ENCODE data around the gene GAREM2. TPM values are rescaled to one million over a fixed set of nuclear protein-coding genes. Genes with fewer than 3 reads are reported as not detected.

The GAREM2 gene
- total and polyA plus RNA-seq, 3 experiments from 2014 or later = 3.1 to 3.3 (median 3.2) TPM

DNA sequence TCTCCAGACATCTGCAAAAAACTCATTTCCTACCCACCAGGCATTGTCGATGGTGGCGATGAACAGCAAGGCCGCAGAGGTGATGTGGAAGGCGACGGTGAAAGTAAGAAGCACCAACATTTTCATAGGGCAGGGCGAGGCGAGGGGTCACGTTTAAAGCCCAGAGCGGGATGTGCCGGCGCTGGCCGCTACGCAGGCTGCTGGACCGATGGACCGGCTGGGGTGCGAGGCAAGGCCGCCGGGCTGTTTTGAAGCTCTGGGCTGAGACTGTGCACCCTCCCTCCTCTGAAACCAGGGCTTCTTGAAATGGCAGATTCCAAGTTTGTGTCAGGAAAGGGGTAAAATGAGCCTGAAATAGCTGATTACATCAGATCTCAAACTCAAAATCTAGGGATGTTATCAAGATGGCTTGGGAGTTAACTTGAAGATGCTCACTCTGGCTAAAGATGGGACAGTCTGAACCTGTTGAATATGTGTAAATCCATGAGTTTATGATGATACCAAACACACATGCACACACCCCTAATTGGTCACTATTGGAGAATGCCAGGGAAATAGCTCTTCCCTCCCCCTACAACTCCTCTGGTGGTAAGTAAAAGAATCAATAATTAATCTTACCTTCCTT is 31.6 kb upstream of the GAREM2 start:
- POLR2A ChIA-PET = no interaction called here

DNA sequence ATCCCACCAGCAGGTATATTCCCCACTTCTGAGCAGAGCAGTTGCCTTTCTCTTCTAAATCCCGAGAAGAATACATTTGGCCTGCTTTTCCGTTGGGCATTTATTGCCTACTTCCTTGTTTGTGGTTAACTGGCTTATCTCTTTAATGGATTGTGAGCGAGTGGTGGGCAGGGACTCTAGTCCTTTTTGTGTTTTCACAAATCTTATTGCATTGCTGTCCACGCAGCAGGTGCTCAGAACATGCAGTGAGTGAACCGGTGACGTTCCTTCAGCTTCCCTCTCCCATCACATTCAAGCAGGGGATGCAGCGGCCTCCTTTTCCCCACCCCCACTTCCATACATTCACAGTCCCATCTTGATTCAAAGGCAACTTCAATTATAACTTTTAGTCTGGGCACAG is 28.9 kb upstream of the GAREM2 start:
- peaks cover 0 to 2% (median 0%) of the 10 kb centered on the region in 3 donors for H3K36me3 Mint-ChIP-seq
- H3K4me3 Mint-ChIP-seq = no peak overlapping the region
- Histone ChIP-seq H3K9me3 (ENCODE audit: low read length) (no peaks in the 10 kb centered on the region), H3K36me3 (ENCODE audit: insufficient read depth, low read length) (no peaks in the 10 kb centered on the region), H3K4me3 (ENCODE audit: low read length) (no peak overlapping the region), H3K27ac (ENCODE audit: low read depth, low read length) (no peak overlapping the region), H3K4me1 (ENCODE audit: insufficient read depth, low read length) (no peaks in the 10 kb centered on the region), H3K27me3 (ENCODE audit: insufficient read depth, low read length, poor library complexity, severe bottlenecking) (no peaks in the 10 kb centered on the region)
- H3K4me1 Mint-ChIP-seq = no peaks in the 10 kb centered on the region
- DNase-seq = no peak
- H3K9me3 Mint-ChIP-seq = no peaks in the 10 kb centered on the region
- ChIA-PET CTCF (interaction anchor here (0.7 to 2.4 kb wide), 4 partner anchors 7 to 285 kb away, joined by 3 to 12 read pairs (median 8); no protein-coding TSS in a partner anchor), POLR2A (no interaction called here)
- H3K27ac Mint-ChIP-seq = no peak overlapping the region
- peaks cover 1 to 5% of the 10 kb centered on the region in 2 donors for H3K27me3 Mint-ChIP-seq

More for the DNA sequence above, 31.6 kb upstream of the GAREM2 start:
- CTCF ChIA-PET = interaction anchor here (1.0 to 1.8 kb wide), 2 partner anchors 53 to 190 kb away, joined by 3 read pairs; no protein-coding TSS in a partner anchor
- H3K9me3 ChIP-seq (ENCODE audit: low read length) = no peaks in the 10 kb centered on the region
- no peaks in the 10 kb centered on the region for H3K27me3 ChIP-seq (ENCODE audit: insufficient read depth, low read length, poor library complexity, severe bottlenecking)
- peaks cover 0 to 8% (median 2%) of the 10 kb centered on the region in 3 donors for H3K36me3 Mint-ChIP-seq
- no peaks in the 10 kb centered on the region for H3K9me3 Mint-ChIP-seq
- H3K4me1 ChIP-seq (ENCODE audit: insufficient read depth, low read length) = no peaks in the 10 kb centered on the region
- no peak overlapping the region for H3K4me3 Mint-ChIP-seq
- peaks cover 0 to 1% of the 10 kb centered on the region in 2 donors for H3K27me3 Mint-ChIP-seq
- peak overlapping the region in 2 of 8 donors; percentile 7 to 17 for H3K27ac Mint-ChIP-seq
- no peak overlapping the region for H3K27ac ChIP-seq (ENCODE audit: low read depth, low read length)
- no peaks in the 10 kb centered on the region for H3K36me3 ChIP-seq (ENCODE audit: insufficient read depth, low read length)
- no peaks in the 10 kb centered on the region for H3K4me1 Mint-ChIP-seq
- no peak overlapping the region for H3K4me3 ChIP-seq (ENCODE audit: low read length)
- no peak for DNase-seq

DNA sequence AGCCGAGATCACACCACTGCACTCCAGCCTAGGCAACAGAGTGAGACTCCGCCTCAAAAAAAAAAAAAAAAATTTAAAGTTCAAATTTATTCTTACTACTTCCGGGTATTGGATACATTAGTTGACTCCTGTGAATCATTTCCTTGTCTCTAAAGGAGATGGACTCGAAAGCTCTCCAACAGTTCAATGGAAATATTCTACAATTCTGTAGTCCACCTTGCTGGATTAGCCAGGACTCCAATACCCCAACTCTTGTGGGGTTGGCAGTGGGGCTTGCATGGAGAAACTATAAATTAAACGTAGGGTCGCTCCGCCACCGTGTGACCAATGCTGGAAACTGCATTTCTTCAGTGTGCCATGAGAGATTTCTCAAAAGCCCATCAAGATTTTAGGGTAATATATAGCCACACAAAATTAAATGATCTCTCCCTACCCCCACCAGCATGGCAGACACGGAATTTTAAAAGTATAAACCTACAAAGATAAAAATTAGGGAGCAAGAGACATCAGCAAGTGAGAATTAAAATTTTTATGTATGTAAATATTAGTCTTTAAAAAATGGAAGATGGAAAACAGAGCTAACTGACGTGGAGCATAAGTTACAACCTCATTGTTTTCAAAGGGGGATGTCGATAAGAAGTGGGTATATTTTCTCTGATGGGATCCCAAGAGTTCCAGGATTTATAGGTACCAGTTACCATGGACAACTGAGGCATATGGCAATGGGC is 27.8 kb upstream of the GAREM2 start:
- peaks cover under 1% of the 10 kb centered on the region for H3K27me3 ChIP-seq (ENCODE audit: insufficient read depth, low read length, poor library complexity, severe bottlenecking)
- no peaks in the 10 kb centered on the region for H3K9me3 ChIP-seq (ENCODE audit: low read length)
- no peak overlapping the region for H3K4me3 ChIP-seq (ENCODE audit: low read length)
- Mint-ChIP-seq H3K36me3 (peaks cover 0 to 2% (median 0%) of the 10 kb centered on the region in 3 donors), H3K4me1 (no peaks in the 10 kb centered on the region), H3K4me3 (no peak overlapping the region), H3K9me3 (no peaks in the 10 kb centered on the region), H3K27ac (no peak overlapping the region), H3K27me3 (peaks cover 3 to 12% of the 10 kb centered on the region in 2 donors)
- CTCF ChIA-PET = interaction anchor here (0.7 to 2.4 kb wide), 7 partner anchors 9 to 339 kb away, joined by 3 to 12 read pairs (median 3); partner anchors contain the start of gene ASXL2
- H3K4me1 ChIP-seq (ENCODE audit: insufficient read depth, low read length) = no peaks in the 10 kb centered on the region
- H3K27ac ChIP-seq (ENCODE audit: low read depth, low read length) = no peak overlapping the region
- peak; percentile 27 to 70 (median 42) for DNase-seq
- no peaks in the 10 kb centered on the region for H3K36me3 ChIP-seq (ENCODE audit: insufficient read depth, low read length)
- POLR2A ChIA-PET = no interaction called here

DNA sequence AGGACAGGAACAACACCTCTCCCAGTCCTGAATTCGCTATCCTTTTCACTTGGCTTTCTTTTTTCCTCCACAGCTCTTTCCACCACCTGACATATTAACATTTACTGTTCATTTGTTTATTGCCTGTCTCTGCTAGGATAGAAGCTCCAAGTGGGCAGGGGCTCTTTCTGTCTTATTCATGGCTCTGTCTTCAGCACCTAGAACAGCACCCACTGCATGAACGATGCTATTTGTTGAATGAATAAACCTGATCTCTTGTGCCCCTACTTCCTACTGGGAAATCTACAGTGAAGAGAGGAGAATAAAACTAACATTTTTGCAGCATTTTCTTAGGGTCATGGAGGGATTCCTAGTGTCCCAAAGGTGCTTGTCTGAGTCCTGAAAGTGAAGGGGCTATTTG is 24.4 kb upstream of the GAREM2 start:
- Mint-ChIP-seq H3K27me3 (peaks cover 6 to 30% of the 10 kb centered on the region in 2 donors), H3K27ac (peak overlapping the region in 1 of 8 donors; percentile 33), H3K36me3 (peaks cover 0 to 6% (median 2%) of the 10 kb centered on the region in 3 donors), H3K4me1 (no peaks in the 10 kb centered on the region), H3K4me3 (no peak overlapping the region), H3K9me3 (peaks cover 0 to 2% (median 0%) of the 10 kb centered on the region in 5 donors)
- H3K4me3 ChIP-seq (ENCODE audit: low read length) = no peak overlapping the region
- no peaks in the 10 kb centered on the region for H3K36me3 ChIP-seq (ENCODE audit: insufficient read depth, low read length)
- no peak overlapping the region for H3K27ac ChIP-seq (ENCODE audit: low read depth, low read length)
- H3K4me1 ChIP-seq (ENCODE audit: insufficient read depth, low read length) = no peaks in the 10 kb centered on the region
- ChIA-PET POLR2A (no interaction called here), CTCF (no interaction called here)
- no peak for DNase-seq
- peaks cover 4% of the 10 kb centered on the region for H3K27me3 ChIP-seq (ENCODE audit: insufficient read depth, low read length, poor library complexity, severe bottlenecking)
- no peaks in the 10 kb centered on the region for H3K9me3 ChIP-seq (ENCODE audit: low read length)

DNA sequence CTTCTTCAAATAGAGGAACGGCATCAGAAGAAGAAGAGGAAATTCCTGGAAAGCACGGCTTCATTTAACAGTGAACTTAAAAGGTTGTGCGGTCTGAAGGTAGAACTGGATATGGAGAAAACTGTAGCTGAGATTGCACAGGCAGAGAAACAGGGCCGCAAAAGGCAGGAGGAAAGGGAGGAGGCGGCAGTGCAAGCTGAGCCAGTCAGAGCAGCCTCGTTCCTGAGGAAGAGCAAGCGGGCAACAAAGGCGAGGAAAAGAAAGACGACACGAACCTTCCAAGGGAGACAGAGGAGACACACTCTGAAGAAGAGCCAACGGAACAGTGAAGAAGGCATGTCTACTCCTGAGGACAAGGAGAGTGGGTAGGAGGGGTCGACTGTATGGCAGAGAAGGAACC is 22.6 kb upstream of the GAREM2 start:
- DNase-seq = no peak
- Mint-ChIP-seq H3K27me3 (peaks cover 6 to 41% of the 10 kb centered on the region in 2 donors), H3K4me1 (no peaks in the 10 kb centered on the region), H3K9me3 (peaks cover 0 to 4% (median 0%) of the 10 kb centered on the region in 5 donors), H3K27ac (no peak overlapping the region), H3K36me3 (peaks cover 0 to 12% (median 2%) of the 10 kb centered on the region in 3 donors), H3K4me3 (peak overlapping the region in 1 of 7 donors; percentile 48)
- CTCF ChIA-PET = interaction anchor here (1.0 kb wide), 1 partner anchor 200 kb away, joined by 3 read pairs; no protein-coding TSS in a partner anchor
- Histone ChIP-seq H3K36me3 (ENCODE audit: insufficient read depth, low read length) (no peaks in the 10 kb centered on the region), H3K27me3 (ENCODE audit: insufficient read depth, low read length, poor library complexity, severe bottlenecking) (peaks cover 4% of the 10 kb centered on the region), H3K4me1 (ENCODE audit: insufficient read depth, low read length) (no peaks in the 10 kb centered on the region), H3K9me3 (ENCODE audit: low read length) (no peaks in the 10 kb centered on the region), H3K4me3 (ENCODE audit: low read length) (no peak overlapping the region), H3K27ac (ENCODE audit: low read depth, low read length) (no peak overlapping the region)
- POLR2A ChIA-PET = no interaction called here

DNA sequence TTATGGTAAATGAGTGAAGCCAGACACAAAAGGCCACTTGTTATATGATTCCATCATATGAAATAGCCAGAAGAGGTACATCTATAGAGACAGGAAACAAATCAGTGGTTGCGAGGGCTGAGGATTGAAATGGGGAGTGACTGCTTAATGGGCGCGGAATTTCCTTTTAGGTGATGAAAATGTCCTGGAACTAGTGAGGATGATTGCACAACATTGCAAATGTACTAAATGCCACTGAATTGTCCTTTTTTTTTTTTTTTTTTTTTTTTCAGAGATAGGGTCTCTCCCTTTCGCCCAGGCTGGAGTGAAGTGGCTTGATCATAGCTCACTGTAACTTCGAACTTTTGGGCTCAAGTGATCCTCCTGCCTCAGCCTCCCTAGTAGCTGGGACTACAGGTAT is 15.3 kb upstream of the GAREM2 start:
- Histone ChIP-seq H3K27ac (ENCODE audit: low read depth, low read length) (no peak overlapping the region), H3K4me1 (ENCODE audit: insufficient read depth, low read length) (no peaks in the 10 kb centered on the region), H3K27me3 (ENCODE audit: insufficient read depth, low read length, poor library complexity, severe bottlenecking) (no peaks in the 10 kb centered on the region), H3K36me3 (ENCODE audit: insufficient read depth, low read length) (no peaks in the 10 kb centered on the region), H3K4me3 (ENCODE audit: low read length) (no peak overlapping the region), H3K9me3 (ENCODE audit: low read length) (no peaks in the 10 kb centered on the region)
- H3K4me1 Mint-ChIP-seq = no peaks in the 10 kb centered on the region
- H3K27me3 Mint-ChIP-seq = peaks cover 8 to 15% of the 10 kb centered on the region in 2 donors
- no peak overlapping the region for H3K27ac Mint-ChIP-seq
- H3K4me3 Mint-ChIP-seq = no peak overlapping the region
- no peak for DNase-seq
- ChIA-PET POLR2A (no interaction called here), CTCF (no interaction called here)
- H3K9me3 Mint-ChIP-seq = peaks cover 0 to 5% (median 2%) of the 10 kb centered on the region in 5 donors
- H3K36me3 Mint-ChIP-seq = peaks cover 0 to 10% (median 0%) of the 10 kb centered on the region in 3 donors

DNA sequence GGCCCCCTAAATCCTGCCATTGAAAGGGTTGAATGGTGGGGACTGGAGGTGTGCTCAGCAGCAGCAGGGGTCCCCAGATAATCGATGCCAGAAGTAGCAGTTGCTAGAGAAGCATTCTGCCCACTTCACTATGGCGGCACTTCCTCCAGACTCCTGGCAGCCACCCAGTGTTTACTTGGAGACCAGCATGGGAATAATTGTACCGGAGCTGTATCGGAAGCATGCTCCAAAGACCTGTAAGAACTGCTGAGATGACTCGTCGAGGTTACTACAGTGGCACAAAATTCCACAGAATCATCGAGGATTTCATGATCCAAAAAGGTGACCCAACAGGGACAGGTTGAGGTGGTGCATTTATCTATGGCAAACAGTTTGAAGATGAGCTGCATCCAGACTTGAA is 11.0 kb upstream of the GAREM2 start:
- no peaks in the 10 kb centered on the region for H3K9me3 ChIP-seq (ENCODE audit: low read length)
- Mint-ChIP-seq H3K9me3 (peaks cover 0 to 2% (median 0%) of the 10 kb centered on the region in 5 donors), H3K4me3 (no peak overlapping the region), H3K4me1 (no peaks in the 10 kb centered on the region), H3K36me3 (peaks cover 0 to 3% (median 0%) of the 10 kb centered on the region in 3 donors), H3K27ac (no peak overlapping the region), H3K27me3 (peaks cover 0 to under 1% of the 10 kb centered on the region in 2 donors)
- H3K36me3 ChIP-seq (ENCODE audit: insufficient read depth, low read length) = no peaks in the 10 kb centered on the region
- H3K27ac ChIP-seq (ENCODE audit: low read depth, low read length) = no peak overlapping the region
- no peak for DNase-seq
- no peak overlapping the region for H3K4me3 ChIP-seq (ENCODE audit: low read length)
- POLR2A ChIA-PET = no interaction called here
- CTCF ChIA-PET = no interaction called here
- no peaks in the 10 kb centered on the region for H3K27me3 ChIP-seq (ENCODE audit: insufficient read depth, low read length, poor library complexity, severe bottlenecking)
- H3K4me1 ChIP-seq (ENCODE audit: insufficient read depth, low read length) = no peaks in the 10 kb centered on the region

DNA sequence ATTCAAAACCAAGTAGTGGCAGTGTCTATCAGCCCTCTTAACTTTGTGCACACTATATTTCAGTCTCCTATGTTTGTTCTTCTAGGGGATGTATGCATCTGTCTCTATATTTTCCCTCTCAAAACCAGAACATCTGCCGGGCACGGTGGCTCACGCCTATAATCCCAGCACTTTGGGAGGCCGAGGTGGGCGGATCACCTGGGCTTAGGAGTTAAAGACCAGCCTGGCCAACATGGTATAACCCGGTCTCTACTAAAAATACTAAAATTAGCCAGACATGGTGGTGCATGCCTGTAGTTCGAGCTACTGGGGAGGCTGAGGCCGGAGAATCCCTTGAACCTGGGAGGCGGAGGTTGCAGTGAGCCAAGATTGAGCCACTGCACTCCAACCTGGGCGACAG is 9.9 kb upstream of the GAREM2 start:
- H3K27me3 ChIP-seq (ENCODE audit: insufficient read depth, low read length, poor library complexity, severe bottlenecking) = no peaks in the 10 kb centered on the region
- H3K4me1 ChIP-seq (ENCODE audit: insufficient read depth, low read length) = no peaks in the 10 kb centered on the region
- no peaks in the 10 kb centered on the region for H3K36me3 ChIP-seq (ENCODE audit: insufficient read depth, low read length)
- H3K27ac ChIP-seq (ENCODE audit: low read depth, low read length) = no peak overlapping the region
- Mint-ChIP-seq H3K27me3 (no peaks in the 10 kb centered on the region), H3K27ac (peak overlapping the region in 1 of 8 donors; percentile 6), H3K9me3 (no peaks in the 10 kb centered on the region), H3K4me1 (no peaks in the 10 kb centered on the region), H3K4me3 (no peak overlapping the region), H3K36me3 (peaks cover 0 to 3% (median 0%) of the 10 kb centered on the region in 3 donors)
- no peaks in the 10 kb centered on the region for H3K9me3 ChIP-seq (ENCODE audit: low read length)
- POLR2A ChIA-PET = no interaction called here
- no peak overlapping the region for H3K4me3 ChIP-seq (ENCODE audit: low read length)
- DNase-seq = no peak
- CTCF ChIA-PET = no interaction called here
